Glomerular endothelial cell (primary cell): Measurements from ENCODE around the gene GGTLC3. TPM values are rescaled to one million over a fixed set of nuclear protein-coding genes. Genes with fewer than 3 reads are reported as not detected.
"Not testable (repeated sequence)": the region's sequence is repeated elsewhere in the genome, so short reads cannot be mapped to it uniquely, and the experiment has no call there.

Source experiments
- DNase-seq: peaks from one replicate; pipeline ENCODE4 v3.0.0-alpha.2; 2011; ENCODE audit warnings: low read depth, low spot score; ENCODE audit errors: extremely low read depth
- total RNA-seq: library from RNA; depleted of rRNA; stranded (reverse); fragments of >200 nt; gene quantifications from 2 replicates; pipeline ENCODE4 v1.2.3, GENCODE V29; 2015

Gene GGTLC3
- total RNA-seq, 1 donor from 2014 or later = not detected

GRCh38 chr22:18522762-18523161 is 4.8 kb upstream of the GGTLC3 start:
- not testable (repeated sequence) for DNase-seq

GRCh38 chr22:18513454-18513853 is 4.5 kb downstream of the GGTLC3 start:
- DNase-seq = not testable (repeated sequence)

GRCh38 chr22:18512378-18512777 is 5.6 kb downstream of the GGTLC3 start:
- DNase-seq = not testable (repeated sequence)

- not testable (repeated sequence) for DNase-seq
These were observed 6.6 kb downstream of the GGTLC3 start for GRCh38 chr22:18511327-18511726.

- DNase-seq = not testable (repeated sequence)
These were observed 21.7 kb downstream of the GGTLC3 start for GRCh38 chr22:18496227-18496626.

Other genes with a start within 250 kb of the GGTLC3 start
- gene TMEM191B, start 9.6 kb upstream of the GGTLC3 start, total RNA-seq = 0.76 TPM in 1 of 2 replicates, not detected in the other
- 0.05 and 0.23 TPM in 2 replicates for gene RIMBP3, start 93.8 kb upstream of the GGTLC3 start, total RNA-seq